ENCODE data around the gene FBXL17.
A peak's percentile ranks its signal among the peaks of the same experiment; 100 is the strongest.

Gene FBXL17

GRCh38 chr5:107917983-107918382, 463.9 kb downstream of the FBXL17 start:
- DNase-seq = no peak

- DNase-seq = no peak
Observed at GRCh38 chr5:107916731-107917725, 464.9 kb downstream of the FBXL17 start.

GRCh38 chr5:107915176-107915812, 466.6 kb downstream of the FBXL17 start:
- DNase-seq = no peak

- DNase-seq = no peak
Observed at GRCh38 chr5:107913494-107913893, 468.4 kb downstream of the FBXL17 start.

GRCh38 chr5:107900721-107901120, 481.2 kb downstream of the FBXL17 start:
- DNase-seq = no peak

- no peak for DNase-seq
Observed at GRCh38 chr5:107894361-107894760, 487.5 kb downstream of the FBXL17 start.

- DNase-seq = no peak
Observed at GRCh38 chr5:107893642-107894041, 488.3 kb downstream of the FBXL17 start.

GRCh38 chr5:107889387-107889786, 492.5 kb downstream of the FBXL17 start:
- no peak for DNase-seq

GRCh38 chr5:107888541-107888940, 493.4 kb downstream of the FBXL17 start:
- no peak for DNase-seq

- DNase-seq = no peak
Observed at GRCh38 chr5:107887166-107887943, 494.5 kb downstream of the FBXL17 start.

- no peak for DNase-seq
Observed at GRCh38 chr5:107885601-107886000, 496.3 kb downstream of the FBXL17 start.

- DNase-seq = no peak
Observed at GRCh38 chr5:107884871-107885270, 497.0 kb downstream of the FBXL17 start.

GRCh38 chr5:107878661-107879060, 503.2 kb downstream of the FBXL17 start:
- peak in 22 of 51 donors; percentile 2 to 64 (median 25) for DNase-seq

GRCh38 chr5:107876906-107877305, 505.0 kb downstream of the FBXL17 start:
- DNase-seq = no peak

GRCh38 chr5:107876261-107876660, 505.6 kb downstream of the FBXL17 start:
- DNase-seq = no peak

- no peak for DNase-seq
Observed at GRCh38 chr5:107875833-107876232, 506.1 kb downstream of the FBXL17 start.

GRCh38 chr5:107874795-107875194, 507.1 kb downstream of the FBXL17 start:
- DNase-seq = no peak

- no peak for DNase-seq
Observed at GRCh38 chr5:107873877-107874276, 508.0 kb downstream of the FBXL17 start.

- DNase-seq = no peak
Observed at GRCh38 chr5:107871023-107871422, 510.9 kb downstream of the FBXL17 start.

GRCh38 chr5:107869438-107870115, 512.3 kb downstream of the FBXL17 start:
- DNase-seq = no peak

All from hypothalamus (tissue), 51 donors.